GM19467 (cell line): ENCODE results near the gene ATG10.
"Not testable (repeated sequence)": the region's sequence is repeated elsewhere in the genome, so short reads cannot be mapped to it uniquely, and the experiment has no call there.

Experiments used
- ATAC-seq: cut with Tn5 transposase; IDR thresholded peaks from one replicate; pipeline ENCODE4 v1.9.1; 2021; ENCODE audit warnings: mild to moderate bottlenecking, moderate library complexity; ENCODE audit not compliant: unreplicated experiment

ATG10 gene

DNA sequence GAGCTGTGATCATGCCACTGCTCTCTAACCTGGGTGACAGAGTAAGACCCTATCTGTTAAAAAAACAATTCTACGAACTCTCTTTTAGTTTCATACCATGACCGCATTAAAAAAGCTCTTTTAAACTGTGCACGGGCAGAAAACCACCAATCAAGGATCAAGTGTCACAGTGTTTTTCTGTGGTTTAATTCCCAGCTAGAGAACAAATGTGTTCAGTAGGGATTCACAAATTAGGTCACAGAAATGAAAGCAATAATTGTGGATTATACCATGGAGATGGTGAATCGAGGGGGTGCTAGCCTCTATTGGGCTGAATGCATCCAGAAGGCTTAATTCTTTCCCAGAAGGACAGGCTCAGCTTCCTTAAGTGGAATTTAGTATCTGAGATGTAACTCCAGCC is 79.1 kb downstream of the ATG10 start:
- no peak for ATAC-seq

DNA sequence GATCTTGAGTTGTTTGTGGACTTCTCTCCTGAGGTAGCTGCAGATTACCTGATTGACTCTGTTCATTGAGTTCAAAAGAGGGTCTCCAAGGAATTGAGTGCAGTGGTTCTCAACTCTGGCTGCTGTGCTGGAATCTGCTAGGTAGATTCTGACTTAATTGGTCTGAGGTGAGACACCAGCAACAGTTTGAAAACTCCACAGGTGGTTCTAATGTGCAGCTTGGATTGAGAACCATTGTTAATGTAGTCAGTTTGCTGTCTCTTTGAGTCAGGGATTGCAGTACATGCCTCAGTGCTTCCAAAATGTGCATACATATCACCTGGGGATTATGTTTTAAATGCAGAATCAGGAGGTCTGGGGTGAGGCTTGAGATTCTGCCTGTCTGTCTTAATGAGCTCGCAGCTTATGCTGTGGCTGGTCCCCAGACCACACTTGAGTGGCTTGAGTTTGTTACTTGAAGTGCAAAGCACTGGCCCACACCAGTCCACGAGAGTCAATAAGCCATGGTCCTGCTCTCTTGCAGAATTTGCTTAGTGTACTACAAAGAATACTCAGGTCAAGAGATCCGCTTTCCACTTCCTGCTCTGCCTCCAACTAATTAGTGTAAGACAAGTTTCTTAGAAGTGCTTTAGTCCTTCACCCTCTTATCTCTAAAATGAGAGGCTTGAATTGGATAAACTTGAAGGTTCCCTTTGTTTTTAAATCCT is 82.3 kb downstream of the ATG10 start:
- no peak for ATAC-seq

DNA sequence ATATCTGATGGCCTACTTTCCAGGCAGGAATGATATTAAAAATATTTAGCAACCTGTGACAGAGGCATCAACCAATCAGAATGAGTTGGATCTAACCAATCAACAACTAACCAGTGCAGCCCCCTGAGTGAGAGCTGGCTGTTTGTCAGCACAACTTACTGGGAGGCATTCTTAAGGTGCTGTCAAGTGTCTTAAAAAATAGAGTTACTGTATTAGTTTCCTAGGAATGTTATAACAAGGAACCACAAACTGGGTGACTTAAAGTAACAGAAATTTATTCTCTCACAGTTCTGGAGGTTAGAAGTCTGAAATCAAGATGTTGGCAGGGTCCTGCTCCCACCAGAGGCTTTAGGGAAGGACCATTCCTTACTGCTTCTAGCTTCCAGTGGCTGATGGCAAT is 85.2 kb downstream of the ATG10 start:
- no peak for ATAC-seq

DNA sequence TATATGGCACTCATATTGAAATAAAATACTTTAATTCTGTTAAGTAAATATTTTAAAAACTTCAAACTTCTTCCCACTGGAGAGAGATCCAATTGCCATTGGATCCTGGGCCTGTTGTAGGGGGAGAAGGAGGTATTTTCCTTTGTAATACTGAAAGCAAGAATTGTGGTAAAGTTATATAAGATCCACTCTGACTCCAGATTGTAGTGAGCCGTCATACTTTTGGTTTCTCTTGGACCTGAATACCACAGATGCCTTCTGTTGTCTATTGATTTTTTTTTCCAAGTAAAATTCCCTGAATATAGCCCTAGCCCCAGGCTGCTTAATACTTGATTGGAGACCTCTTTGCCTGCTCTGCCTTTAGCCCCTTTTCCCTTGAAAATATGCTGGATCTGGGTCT is 86.9 kb downstream of the ATG10 start:
- ATAC-seq: no peak

DNA sequence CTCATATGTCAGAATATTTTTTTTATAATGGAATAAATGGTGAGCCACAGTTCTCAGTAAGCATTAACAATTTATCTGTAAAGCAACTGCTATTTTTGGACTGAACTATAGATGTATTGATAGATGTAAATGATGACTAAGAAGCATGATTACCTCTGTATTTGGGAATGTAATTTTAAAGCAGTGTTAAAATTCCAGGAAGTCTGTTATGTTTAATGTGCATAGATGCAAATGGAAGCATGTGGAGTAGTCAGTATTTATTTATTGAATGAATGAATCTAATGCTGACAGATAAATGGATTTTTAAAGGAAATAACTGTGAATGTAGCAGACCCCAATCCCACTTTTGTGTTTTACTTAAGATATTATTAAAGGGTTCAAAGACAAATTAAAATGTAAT is 95.0 kb downstream of the ATG10 start:
- ATAC-seq: no peak

DNA sequence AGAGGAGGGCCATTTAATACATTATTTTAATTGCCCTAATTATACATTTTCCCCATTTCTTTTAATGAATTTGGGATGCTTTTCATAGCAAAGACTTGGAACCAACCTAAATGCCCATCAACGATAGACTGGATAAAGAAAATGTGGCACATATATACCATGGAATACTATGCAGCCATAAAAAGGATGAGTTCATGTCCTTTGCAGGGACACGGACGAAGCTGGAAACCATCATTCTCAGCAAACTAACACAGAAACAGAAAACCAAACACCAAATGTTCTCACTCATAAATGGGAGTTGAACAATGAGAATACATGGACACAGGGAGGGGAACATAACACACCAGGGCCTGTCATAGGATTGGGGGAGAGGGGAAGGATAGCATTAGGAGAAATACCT is 96.2 kb downstream of the ATG10 start:
- not testable (repeated sequence) for ATAC-seq

DNA sequence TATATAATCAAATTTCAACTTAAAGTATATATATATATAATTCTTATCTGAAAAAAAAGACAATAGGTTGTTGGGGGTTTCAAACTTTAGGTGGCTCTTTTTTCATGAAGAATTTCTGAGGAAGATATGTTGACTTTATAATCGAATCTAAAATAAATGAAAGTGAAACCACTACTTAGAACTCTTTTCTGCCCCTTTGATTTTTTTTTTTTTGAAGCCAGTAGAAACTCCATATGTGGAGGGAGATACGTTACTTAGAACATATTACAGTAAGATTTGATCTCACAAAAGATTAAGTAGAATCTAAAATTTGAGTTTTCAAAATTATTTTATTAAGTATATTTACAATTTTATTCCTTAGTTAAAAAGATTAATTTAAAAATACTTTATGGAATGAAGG is 96.9 kb downstream of the ATG10 start:
- no peak for ATAC-seq

DNA sequence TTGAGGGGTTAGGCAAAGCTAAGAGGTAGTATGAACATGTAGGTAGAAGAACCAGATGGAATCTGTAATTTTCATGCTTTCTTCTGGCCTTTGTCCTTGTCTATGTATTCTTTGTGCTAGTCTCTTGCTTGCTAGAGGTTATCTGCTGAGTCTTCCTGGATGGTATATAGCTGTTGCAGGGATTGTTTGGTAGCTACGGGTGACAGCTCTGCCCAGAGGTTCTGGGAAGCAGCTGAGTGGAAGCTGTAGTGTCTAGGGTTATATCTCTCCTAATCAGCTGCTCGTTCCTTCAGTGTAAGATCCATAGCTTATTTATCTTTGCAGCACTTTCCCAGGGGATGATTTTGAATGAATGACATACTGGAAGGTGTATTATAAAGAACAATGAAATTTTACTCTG is 100.3 kb downstream of the ATG10 start:
- no peak for ATAC-seq

DNA sequence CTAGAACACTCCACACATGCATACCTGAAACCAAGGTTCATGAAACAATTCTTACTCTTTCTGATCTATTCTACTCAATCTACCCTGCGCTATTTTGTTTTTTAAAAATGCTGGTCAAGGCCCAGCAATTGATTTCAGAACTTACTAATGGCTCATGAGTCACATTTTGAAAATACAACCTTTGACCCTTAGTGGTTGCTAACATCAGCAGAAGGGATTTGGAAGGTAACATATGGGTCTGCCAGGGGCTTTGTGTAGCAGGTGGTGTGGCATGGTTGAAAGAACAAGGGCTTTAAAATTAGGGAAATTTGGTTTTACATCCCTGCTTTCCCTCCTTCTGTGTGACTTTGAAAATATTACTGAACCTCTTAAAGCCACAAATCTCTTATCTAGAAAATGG is 101.4 kb downstream of the ATG10 start:
- no peak for ATAC-seq

DNA sequence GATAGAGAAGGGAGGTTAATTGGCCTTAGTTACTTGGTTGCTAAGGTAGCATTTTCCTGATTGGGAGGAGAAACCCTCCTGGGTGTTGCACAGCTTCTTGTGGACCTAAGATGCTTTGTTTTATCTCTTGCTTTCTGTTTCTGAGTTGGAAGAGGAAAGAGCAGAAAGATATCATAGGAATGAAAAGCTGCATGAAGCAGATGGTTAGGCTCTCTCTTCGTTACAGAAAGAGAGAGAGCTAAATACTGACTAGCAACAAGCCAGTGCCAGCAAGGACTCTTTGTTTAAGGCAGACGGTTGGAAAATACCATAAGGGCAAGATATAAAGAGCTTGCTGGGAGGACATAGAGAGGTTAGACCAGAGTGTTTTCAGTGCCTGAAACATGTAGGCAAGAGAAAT is 103.1 kb downstream of the ATG10 start:
- ATAC-seq: no peak

DNA sequence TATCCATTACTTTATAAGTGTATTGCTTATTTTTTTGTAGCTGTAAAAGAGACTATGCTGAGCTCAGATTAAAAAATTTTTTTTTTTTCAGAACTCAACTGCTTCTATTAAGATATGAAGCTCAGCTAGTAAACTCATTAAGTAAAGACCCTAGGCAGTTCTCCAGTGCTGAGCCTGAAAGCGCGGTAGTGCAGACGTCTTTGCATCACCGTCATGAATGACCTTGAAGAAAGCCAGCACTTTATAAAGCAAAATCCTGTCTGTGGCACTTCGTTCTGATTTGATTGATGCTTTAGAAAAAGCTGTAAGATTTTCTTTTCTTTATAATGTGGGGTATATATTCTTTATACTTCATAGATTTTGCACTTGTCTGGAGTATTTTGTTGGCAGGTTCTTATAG is 105.7 kb downstream of the ATG10 start:
- no peak for ATAC-seq

DNA sequence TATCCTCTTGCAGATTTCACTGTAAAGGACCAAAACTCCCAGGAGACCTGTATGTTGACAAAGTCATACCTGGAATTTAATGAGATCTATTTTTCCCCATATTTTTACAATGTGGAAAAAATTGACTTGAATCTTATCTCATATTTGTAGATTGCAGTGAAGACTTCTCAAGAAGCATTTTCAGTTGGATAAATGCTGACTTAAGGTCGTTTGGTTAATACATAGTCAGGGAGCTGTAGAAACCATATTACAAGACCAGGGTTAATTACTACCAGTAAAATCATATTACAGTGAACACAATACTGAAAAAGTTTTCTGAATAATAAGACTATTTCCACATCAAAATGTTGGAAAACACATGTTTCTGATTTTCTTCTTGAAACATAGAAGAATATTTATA is 119.8 kb downstream of the ATG10 start:
- ATAC-seq: no peak

DNA sequence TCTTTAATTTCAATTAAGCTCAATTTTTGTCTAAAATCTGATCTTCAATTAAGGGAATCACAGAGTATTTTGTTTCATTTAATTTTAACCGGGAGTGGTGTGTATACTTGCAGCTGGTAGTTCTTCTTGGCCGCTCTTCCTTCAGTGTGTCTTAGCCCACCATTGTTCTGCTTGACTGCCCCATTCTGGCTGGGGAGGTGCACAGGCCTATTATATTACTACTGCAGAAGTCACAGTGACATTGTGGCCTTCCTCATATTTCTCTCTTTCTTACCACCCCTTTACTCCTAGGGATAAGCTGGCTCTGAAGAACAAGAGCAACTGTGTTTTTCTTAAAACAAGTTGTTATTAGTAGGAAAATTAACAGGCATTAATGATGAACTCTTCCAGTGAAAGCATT is 123.7 kb downstream of the ATG10 start:
- ATAC-seq: no peak

DNA sequence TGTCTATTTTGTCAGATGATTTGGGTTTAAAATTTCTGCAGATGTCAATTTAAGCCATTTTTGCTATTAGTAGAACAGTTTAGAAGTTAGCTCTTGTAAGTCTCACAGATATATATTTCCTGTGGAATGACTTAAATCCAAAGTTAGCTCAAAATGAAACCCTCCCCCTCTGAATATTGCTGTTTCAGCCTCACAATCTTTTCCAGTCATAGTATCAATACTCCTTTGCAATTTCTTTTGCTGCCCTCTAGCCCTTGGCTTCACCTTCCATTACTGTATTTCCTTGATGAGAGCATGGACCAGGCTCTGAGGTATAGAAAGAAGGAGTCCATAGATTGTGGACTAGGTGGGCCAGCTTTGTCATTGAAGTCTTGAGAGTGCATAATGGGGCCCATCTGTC is 124.4 kb downstream of the ATG10 start:
- no peak for ATAC-seq

DNA sequence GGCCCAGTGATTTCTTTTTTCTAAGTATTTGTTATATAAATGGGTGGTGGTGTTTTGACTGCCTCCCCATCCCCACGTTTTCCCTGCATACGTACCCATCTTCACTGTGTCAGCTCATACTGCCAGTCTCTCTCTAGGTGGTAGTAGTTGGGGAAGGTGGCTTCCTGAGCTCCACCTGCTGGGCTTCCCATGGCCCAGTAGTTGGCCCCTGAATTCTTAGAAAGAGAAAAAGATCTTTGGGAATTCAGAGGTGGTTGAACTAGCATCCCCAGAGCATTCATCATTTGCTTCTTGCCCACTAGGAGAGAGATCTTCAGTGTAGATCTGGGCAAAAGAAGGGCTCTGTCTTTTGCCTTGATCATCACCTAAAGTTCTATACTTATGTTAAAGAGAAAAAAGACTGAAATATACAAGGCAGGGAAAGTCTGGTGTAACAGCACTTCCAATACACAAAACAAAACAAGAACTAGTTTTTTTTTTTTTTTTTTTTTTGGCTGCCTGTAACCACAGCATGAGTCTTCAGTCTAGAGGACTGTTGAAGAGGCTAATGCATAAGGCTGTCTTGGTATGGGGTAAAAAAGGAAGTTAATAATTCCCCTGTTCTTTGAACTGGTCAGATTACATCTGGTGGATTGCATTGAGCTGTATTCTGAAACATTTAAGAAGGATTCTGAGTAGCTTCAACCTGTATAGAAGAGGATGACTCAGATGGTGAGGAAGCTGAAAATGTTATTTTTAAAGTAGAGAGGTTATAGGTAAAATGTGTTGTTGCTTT is 128.7 kb downstream of the ATG10 start:
- ATAC-seq: peak; percentile 94

DNA sequence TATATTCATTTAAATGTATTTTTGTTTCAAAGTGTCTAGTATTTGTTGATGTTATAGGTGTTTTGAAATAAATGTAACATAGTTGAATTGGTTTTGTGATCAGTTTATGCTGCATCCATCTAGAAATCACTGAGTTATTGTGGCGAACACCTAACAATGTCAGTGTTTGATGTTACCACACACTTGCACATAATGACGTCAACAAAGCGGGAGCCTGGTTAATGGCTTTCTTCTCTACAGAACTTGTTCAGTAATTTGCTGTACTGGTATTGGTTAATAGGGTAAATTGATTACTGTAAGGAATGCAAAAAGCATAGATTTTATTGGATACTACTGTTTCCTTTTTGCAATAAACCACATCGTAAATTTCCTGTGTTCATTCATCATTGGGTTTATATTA is 133.0 kb downstream of the ATG10 start:
- ATAC-seq: no peak

DNA sequence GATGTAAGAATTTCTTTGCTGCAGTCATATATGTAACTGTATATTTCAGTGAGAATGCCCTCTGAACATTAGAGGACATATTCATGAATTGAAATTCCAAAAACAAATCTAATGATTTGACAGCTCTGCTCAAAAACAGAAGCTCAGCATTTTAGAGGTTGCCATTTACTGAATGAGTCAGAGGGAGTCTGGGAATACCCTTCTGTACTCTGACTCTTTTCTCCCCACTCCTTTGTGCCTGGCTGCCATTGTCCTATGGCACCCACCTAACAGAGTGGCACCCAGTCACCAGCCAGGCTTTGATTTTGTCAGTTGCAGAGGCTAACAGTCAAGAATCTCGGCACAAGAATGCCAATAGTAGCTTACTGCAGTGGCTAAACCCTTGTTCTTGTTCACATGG is 133.6 kb downstream of the ATG10 start:
- no peak for ATAC-seq

DNA sequence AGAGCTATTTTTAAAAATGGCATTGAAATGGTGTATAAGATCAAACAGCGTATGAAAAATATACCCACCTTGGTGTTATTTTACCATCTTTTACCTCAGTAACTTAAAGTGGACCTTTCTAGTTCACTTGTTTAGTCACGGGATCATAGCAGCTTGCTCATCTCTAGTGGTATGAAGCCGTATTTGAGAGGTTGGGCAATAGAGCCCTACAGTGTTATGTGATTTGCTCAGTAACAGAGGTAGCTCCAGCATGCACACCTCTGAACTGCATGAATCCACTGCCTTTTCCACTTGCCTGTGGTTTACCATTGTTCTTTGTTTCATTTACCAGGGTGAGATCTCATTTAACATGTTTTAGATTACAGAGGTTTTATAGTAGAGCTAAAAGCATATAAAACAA is 134.4 kb downstream of the ATG10 start:
- no peak for ATAC-seq

DNA sequence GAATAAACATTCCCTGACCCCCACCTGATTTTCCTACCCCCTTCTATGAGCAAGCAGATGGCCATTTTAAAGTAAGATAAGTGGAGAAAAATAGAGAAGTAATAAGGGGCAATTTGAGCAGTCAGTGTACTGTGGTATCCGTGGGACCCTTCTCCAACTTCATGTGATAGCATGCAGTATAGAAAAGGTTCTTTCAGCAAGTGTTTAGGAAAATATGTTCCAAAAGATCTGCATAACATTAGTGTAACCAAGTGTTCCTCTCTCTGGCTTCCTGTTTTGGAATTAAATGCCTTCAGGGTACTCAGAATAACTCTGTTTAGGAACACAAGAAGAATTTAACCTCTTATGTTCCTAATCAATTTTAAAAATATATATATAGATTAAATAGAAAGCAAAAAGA is 134.9 kb downstream of the ATG10 start:
- no peak for ATAC-seq

DNA sequence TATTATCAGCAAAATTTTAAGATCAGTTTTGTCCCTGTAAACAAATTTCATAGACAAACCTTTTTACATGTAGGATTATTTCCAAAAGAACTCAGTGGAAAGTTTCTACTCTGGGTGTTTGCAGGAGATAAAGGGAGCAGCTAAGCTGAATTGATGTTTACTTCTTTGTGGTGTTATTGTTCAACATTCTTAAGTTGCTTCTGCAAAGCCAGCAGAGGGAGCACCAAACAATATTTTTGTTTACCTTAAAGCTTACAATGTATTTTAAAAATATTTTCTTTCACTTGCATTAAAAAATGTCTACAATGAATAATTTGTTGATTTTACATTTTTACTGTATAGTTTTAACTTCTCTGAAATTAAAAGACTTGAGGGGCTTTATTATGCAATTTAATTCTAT is 135.4 kb downstream of the ATG10 start:
- ATAC-seq: no peak

DNA sequence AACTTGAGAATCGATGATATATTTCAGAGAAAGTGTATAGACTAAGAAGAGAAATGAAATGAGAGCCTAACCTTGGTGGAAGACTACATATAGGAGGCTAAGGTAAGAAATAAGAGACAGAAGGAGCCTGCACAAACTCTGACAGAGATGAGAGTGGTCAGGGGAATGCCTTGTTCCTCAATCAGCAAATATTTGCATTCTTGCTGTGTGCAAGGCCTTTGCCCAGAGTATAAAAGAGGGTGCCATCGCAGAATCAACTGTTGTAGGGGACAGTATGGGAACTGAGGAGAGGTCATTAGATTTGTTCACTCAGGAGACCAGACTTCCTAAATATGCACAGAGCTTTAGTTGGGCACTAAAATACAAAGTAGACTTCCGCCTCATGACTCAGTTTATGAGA is 137.2 kb downstream of the ATG10 start:
- no peak for ATAC-seq

DNA sequence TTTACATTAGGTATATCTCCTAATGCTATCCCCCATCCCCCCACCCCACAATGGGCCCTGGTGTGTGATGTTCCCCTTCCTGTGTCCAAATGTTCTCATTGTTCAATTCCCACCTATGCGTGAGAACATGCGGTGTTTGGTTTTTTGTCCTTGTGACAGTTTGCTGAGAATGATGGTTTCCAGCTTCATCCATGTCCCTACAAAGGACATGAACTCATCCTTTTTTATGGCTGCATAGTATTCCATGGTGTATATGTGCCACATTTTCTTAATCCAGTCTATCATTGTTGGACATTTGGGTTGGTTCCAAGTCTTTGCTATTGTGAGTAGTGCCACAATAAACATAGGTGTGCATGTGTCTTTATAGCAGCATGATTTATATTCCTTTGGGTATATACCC is 138.1 kb downstream of the ATG10 start:
- ATAC-seq: not testable (repeated sequence)

DNA sequence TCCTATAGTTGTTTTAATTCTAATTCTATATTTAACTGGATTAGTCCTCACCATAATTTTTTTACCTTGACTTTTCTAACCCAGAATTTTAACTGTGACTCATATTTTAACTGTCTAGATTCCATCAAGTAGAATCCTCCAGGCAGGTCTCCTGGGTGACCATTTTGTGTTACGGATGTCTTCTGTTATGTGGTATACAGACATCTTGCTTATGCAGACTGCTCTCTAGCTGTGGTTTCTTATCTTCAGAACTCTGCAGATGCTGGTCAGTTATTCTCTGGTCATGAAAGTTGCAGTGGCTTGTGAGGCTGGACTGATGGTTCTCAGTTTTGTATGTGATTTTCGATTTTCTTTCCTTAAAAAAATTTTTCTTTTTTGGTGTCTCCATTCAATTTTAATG is 139.4 kb downstream of the ATG10 start:
- ATAC-seq: no peak
